ENCODE measurements around the gene PDS5B. TPM values are rescaled to one million over a fixed set of nuclear protein-coding genes. Genes with fewer than 3 reads are reported as not detected.

The PDS5B gene
- total RNA-seq, 1 experiment from 2014 or later = 95.5 TPM

DNA sequence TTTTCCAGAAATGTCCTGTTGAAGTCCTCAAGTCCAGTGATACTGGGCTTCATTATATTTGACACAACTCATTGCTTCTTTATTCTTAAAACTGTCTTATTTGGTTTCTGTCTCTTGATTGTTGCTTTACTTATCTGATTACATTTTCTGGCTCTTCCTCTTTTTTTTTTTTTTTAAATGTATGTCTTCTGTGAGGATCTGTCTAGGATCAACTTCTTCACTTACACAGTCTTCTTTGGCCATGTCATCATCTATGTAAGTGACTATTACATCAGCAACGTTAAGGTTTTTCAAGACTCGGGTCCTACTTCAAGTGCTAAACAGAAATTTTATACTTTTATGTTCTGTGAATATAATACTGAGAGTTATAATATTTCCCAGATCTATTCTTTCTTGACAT, 162.1 kb downstream of the PDS5B start:
- intact Hi-C loops (cut with micrococcal nuclease; ENCODE audit: unreplicated experiment) = no loop called here
- ChIA-PET POLR2A (ENCODE audit: low non-redundant PET) (no interaction called here), CTCF (no interaction called here)
- Histone ChIP-seq H3K27me3 (replicated peaks; ENCODE audit: insufficient read depth, low read depth, low read length, poor library complexity) (no peaks in the 10 kb centered on the region), H3K4me1 (ENCODE audit: insufficient read depth, low read length, poor library complexity, severe bottlenecking) (no peaks in the 10 kb centered on the region), H3K9me3 (ENCODE audit: low read depth, low read length, poor library complexity, severe bottlenecking) (no peaks in the 10 kb centered on the region), H3K36me3 (ENCODE audit: insufficient read depth, low read length, poor library complexity, severe bottlenecking) (peaks cover 20% of the 10 kb centered on the region), H3K27ac (ENCODE audit: low read depth, low read length, poor library complexity, severe bottlenecking) (no peak overlapping the region), H3K4me3 (ENCODE audit: low read depth, low read length, poor library complexity, severe bottlenecking) (no peak overlapping the region)
- DNase-seq (ENCODE audit: low spot score) = no peak
- no peak for TF ChIP-seq CTCF (conservative IDR thresholded peaks at IDR 0.05; ENCODE audit: low read depth, low read length)
- no TSS peak for BruUV-seq (replicated peaks)

GRCh38 chr13:32751340-32751739, 165.1 kb downstream of the PDS5B start:
- H3K9me3 ChIP-seq (ENCODE audit: low read depth, low read length, poor library complexity, severe bottlenecking) = no peaks in the 10 kb centered on the region
- H3K4me1 ChIP-seq (ENCODE audit: insufficient read depth, low read length, poor library complexity, severe bottlenecking) = no peaks in the 10 kb centered on the region
- DNase-seq (ENCODE audit: low spot score) = no peak
- CTCF ChIA-PET = no interaction called here
- POLR2A ChIA-PET (ENCODE audit: low non-redundant PET) = no interaction called here
- no peak overlapping the region for H3K27ac ChIP-seq (ENCODE audit: low read depth, low read length, poor library complexity, severe bottlenecking)
- H3K4me3 ChIP-seq (ENCODE audit: low read depth, low read length, poor library complexity, severe bottlenecking) = no peak overlapping the region
- no peaks in the 10 kb centered on the region for H3K27me3 ChIP-seq (replicated peaks; ENCODE audit: insufficient read depth, low read depth, low read length, poor library complexity)
- intact Hi-C loops (cut with micrococcal nuclease; ENCODE audit: unreplicated experiment) = no loop called here
- peaks cover 34% of the 10 kb centered on the region for H3K36me3 ChIP-seq (ENCODE audit: insufficient read depth, low read length, poor library complexity, severe bottlenecking)
- BruUV-seq (replicated peaks) = no TSS peak
- TF ChIP-seq CTCF (conservative IDR thresholded peaks at IDR 0.05; ENCODE audit: low read depth, low read length) = no peak
- no peak for TF ChIP-seq EZH2 (IDR thresholded peaks at IDR 0.05; ENCODE audit: borderline replicate concordance, low read depth, low read length, poor library complexity, severe bottlenecking)

DNA sequence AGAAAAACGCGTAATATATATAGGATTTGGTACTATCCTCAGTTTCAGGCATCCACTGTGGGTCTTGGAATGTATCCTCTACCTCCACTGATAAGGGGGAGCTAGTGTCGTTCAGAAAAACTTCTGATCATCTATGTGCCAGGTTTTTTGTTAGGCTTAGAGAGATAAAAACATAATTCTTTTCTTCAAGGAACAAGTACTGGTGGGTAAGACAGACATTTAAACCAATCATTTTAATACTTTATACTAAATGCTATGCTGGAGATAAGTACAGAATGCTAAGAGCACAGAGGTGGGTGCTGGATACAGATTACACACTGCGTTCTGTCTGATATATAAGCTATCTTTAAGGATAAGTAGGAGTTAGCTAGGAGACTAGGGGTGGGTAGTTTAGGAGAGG, 166.1 kb downstream of the PDS5B start:
- CTCF ChIA-PET = no interaction called here
- Histone ChIP-seq H3K9me3 (ENCODE audit: low read depth, low read length, poor library complexity, severe bottlenecking) (no peaks in the 10 kb centered on the region), H3K4me1 (ENCODE audit: insufficient read depth, low read length, poor library complexity, severe bottlenecking) (no peaks in the 10 kb centered on the region), H3K4me3 (ENCODE audit: low read depth, low read length, poor library complexity, severe bottlenecking) (no peak overlapping the region), H3K27me3 (replicated peaks; ENCODE audit: insufficient read depth, low read depth, low read length, poor library complexity) (no peaks in the 10 kb centered on the region), H3K36me3 (ENCODE audit: insufficient read depth, low read length, poor library complexity, severe bottlenecking) (peaks cover 24% of the 10 kb centered on the region), H3K27ac (ENCODE audit: low read depth, low read length, poor library complexity, severe bottlenecking) (no peak overlapping the region)
- DNase-seq (ENCODE audit: low spot score) = no peak
- intact Hi-C loops (cut with micrococcal nuclease; ENCODE audit: unreplicated experiment) = no loop called here
- TF ChIP-seq EZH2 (IDR thresholded peaks at IDR 0.05; ENCODE audit: borderline replicate concordance, low read depth, low read length, poor library complexity, severe bottlenecking) (no peak), CTCF (conservative IDR thresholded peaks at IDR 0.05; ENCODE audit: low read depth, low read length) (no peak)
- POLR2A ChIA-PET (ENCODE audit: low non-redundant PET) = no interaction called here
- BruUV-seq (replicated peaks) = no TSS peak
